Upper lobe of right lung (tissue), 1 donor: ENCODE measurements around the gene NCOR2. TPM values are rescaled to one million over a fixed set of nuclear protein-coding genes. Genes with fewer than 3 reads are reported as not detected.

Experiments
- ATAC-seq: fragments of 200-7000 bp; cut with Tn5 transposase; one replicate; pipeline ENCODE4 v1.9.1; 2020; ENCODE audit warnings: mild to moderate bottlenecking, moderate library complexity
- DNase-seq: peaks from one replicate; pipeline ENCODE4 v3.0.0-alpha.2; 2020
- H3K27ac ChIP-seq: fragments of 200-600 bp; one replicate; pipeline ENCODE4 v1.8.0; 2022
- H3K27me3 ChIP-seq: fragments of 200-600 bp; one replicate; pipeline ENCODE4 v1.8.0; 2022; ENCODE audit warnings: mild to moderate bottlenecking
- H3K36me3 ChIP-seq: fragments of 200-600 bp; one replicate; pipeline ENCODE4 v1.8.0; 2022
- H3K4me1 ChIP-seq: fragments of 200-600 bp; one replicate; pipeline ENCODE4 v1.8.0; 2022
- H3K4me3 ChIP-seq: fragments of 200-600 bp; one replicate; pipeline ENCODE4 v1.8.0; 2022; ENCODE audit warnings: mild to moderate bottlenecking
- H3K9me3 ChIP-seq: fragments of 200-600 bp; one replicate; pipeline ENCODE4 v1.8.0; 2022
- intact Hi-C: fragments of 100-400 bp; cut with DNase I; formaldehyde crosslinking; loops from one replicate; pipeline ENCODE4 v1.11.0; 2022
- total RNA-seq: library from RNA; stranded (reverse); fragmentation: NEBNext Ultra II Directional; extraction: Animal tissue kit (Norgen Biotek cat#: 25700); gene quantifications from one replicate; pipeline ENCODE4 v1.2.1, GENCODE V29; 2021
- TF ChIP-seq, protein P1 (sequence below): fragments of 200-600 bp; IDR thresholded peaks from one replicate; pipeline ENCODE4 v1.8.0; 2022; ENCODE audit warnings: antibody characterized with exemption
- donor health status: DM: no; HTN: yes; CAD: no; lungs with severe emphysema.

NCOR2 gene
- total RNA-seq, 1 donor from 2014 or later: 336 TPM

DNA sequence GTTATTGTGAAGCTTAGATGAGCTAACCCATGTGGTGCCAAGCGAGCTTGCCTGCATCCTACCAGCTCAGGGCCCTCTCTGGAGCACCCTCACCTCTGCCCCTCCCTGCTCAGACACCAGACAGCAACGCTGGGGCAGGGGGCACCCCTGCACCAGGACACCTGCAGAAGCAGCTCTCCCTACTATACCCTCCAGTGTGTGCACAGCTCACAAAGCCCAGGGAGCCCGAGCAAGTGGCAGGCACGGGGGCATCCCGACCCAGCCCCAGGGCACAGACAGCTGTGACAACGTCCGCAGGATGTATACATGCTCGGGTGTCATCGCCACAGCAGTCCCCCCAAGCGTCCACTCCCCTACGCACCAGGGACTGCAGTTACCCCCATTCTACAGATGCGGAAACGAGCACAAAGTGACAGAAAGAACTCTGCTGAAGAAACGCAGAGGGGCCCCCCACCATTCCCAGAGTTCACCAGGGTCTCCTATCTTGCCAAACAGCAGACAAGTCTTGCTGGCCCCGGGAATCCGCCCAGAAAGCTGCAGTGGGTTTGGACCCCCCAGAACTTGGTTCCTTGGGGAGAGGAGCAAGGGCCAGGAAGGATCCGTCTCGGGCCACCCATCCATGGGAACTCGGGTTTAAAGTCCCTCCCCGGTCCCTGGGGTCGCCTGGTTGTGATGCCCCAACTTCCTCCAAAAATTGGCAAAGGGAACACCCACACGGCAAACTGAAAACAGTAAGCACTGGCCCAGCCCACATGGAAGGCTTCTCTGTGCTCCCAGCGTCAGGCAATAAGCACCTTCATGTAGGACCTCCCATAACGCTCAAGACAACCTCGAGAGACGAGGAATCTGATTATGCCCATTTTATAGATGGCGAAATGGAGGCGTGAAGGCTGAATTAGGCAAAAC lies 12.0 kb downstream of the NCOR2 start:
- peaks cover 54% of the 10 kb centered on the region for H3K4me1 ChIP-seq
- no peaks in the 10 kb centered on the region for H3K27me3 ChIP-seq
- intact Hi-C loops: no loop called here
- H3K4me3 ChIP-seq: no peak overlapping the region
- H3K27ac ChIP-seq: no peak overlapping the region
- no peak for DNase-seq
- TF ChIP-seq, protein P1, sequence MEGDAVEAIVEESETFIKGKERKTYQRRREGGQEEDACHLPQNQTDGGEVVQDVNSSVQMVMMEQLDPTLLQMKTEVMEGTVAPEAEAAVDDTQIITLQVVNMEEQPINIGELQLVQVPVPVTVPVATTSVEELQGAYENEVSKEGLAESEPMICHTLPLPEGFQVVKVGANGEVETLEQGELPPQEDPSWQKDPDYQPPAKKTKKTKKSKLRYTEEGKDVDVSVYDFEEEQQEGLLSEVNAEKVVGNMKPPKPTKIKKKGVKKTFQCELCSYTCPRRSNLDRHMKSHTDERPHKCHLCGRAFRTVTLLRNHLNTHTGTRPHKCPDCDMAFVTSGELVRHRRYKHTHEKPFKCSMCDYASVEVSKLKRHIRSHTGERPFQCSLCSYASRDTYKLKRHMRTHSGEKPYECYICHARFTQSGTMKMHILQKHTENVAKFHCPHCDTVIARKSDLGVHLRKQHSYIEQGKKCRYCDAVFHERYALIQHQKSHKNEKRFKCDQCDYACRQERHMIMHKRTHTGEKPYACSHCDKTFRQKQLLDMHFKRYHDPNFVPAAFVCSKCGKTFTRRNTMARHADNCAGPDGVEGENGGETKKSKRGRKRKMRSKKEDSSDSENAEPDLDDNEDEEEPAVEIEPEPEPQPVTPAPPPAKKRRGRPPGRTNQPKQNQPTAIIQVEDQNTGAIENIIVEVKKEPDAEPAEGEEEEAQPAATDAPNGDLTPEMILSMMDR: no peak
- H3K9me3 ChIP-seq: no peaks in the 10 kb centered on the region
- no peak for ATAC-seq
- H3K36me3 ChIP-seq: no peaks in the 10 kb centered on the region

DNA sequence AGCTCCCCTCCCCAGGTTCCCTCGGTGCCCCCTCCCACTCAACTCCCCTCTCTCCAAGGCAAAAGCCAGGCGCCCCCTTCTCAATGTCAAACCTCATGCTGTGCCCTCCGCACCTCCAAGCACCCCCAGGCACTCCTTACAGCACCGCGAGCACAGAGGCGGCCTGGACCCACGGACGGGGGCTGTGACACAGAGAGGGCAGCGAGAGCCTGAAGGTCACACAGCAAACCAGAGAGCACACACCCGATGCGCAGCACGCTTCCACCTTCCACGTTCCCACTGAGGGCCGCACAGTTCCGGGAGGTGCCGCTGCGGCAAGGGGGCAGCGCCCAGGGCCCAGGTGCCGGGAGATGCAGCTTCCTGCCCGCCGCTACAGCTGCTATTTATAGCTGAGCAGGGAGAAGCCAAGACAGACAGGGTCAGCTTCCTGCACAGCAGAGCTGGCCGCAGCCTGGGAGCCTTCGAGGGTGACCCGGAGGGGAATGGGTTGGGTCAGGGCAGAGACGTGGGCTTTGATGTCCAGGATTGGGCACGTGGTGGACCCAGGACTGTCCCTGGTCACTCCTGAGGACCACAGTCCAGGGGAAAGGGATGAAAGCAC lies 12.9 kb downstream of the NCOR2 start:
- TF ChIP-seq, protein P1: no peak
- no peaks in the 10 kb centered on the region for H3K9me3 ChIP-seq
- H3K4me3 ChIP-seq: no peak overlapping the region
- H3K4me1 ChIP-seq: peaks cover 63% of the 10 kb centered on the region
- no peaks in the 10 kb centered on the region for H3K27me3 ChIP-seq
- ATAC-seq (no peak), DNase-seq (no peak)
- H3K27ac ChIP-seq: no peak overlapping the region
- intact Hi-C loops: no loop called here
- no peaks in the 10 kb centered on the region for H3K36me3 ChIP-seq

DNA sequence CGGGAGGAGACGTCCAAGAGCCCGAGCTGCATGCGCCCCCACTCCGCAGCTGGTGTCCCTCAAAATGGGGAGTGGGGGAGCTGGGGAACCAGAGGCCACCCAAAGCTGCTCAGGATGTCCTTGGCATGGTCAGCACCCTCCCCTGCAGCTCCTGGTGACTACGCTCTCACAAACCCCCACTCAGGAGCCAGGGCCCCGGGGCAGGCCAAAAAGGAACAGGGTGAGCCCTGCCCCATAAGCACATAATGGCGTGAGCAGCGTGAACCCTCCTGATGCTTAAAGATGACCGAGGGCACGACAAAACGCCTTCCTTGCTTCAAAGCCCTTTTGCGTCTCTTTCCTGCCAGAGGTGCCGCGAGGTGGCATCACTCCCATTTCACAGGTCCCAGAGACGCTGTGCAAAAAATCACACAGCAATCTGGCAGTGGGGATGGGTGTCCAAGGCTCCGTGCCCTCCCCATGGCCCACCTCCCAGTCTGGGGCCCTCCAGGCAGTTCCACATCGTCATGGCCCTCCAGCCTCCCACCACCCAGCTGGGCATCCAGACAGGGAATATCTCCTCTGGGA lies 13.5 kb downstream of the NCOR2 start:
- H3K36me3 ChIP-seq: no peaks in the 10 kb centered on the region
- intact Hi-C loops: no loop called here
- H3K4me3 ChIP-seq: no peak overlapping the region
- TF ChIP-seq, protein P1: no peak
- no peaks in the 10 kb centered on the region for H3K9me3 ChIP-seq
- no peaks in the 10 kb centered on the region for H3K27me3 ChIP-seq
- H3K4me1 ChIP-seq: peaks cover 68% of the 10 kb centered on the region
- no peak overlapping the region for H3K27ac ChIP-seq
- no peak for ATAC-seq
- DNase-seq: no peak

DNA sequence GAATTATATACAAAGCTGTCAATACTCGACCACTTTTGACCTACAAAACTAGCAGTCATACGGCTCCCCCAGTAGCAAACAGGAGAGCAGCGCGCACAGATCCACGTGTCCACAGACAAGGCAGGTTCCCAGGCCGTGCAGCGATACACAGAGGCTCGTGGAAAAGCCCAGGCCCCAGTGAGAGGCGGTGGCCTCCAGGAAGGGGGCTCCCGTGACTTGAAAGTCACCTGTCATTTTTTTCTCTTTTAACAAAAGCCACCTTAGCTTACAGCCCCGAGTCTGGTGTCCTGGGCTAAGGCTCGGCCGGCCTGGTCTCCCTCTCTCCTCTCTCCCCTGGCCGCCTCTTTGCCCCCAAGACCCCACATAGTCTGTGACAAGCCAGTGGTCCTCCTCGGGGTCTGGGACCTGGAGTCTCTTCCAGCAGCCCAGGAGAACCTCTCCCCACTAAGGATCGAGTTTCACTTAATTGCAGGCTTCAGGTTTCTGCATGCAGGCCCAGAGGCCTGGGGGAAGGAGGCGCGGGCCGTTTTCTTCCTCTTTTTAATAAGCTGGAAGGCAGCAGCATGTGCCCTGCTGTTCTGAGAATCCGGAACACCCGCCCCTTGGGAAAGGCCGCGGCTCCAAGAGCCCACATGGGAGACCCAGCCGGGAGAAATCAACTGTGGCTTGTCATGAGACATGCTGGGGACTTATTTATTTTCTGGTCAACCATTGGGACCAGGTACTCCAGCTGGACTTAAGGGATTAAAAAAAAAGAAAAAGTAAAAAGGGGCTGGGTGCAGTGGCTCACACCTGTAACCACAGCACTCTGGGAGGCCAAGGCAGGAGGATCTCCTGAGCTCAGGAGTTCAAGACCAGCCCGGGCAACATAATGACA lies 15.9 kb downstream of the NCOR2 start:
- peak; percentile 86 for DNase-seq
- H3K36me3 ChIP-seq: no peaks in the 10 kb centered on the region
- H3K27me3 ChIP-seq: no peaks in the 10 kb centered on the region
- intact Hi-C loops: no loop called here
- TF ChIP-seq, protein P1: no peak
- H3K4me1 ChIP-seq: peaks cover 79% of the 10 kb centered on the region
- H3K4me3 ChIP-seq: no peak overlapping the region
- ATAC-seq: peak; percentile 71
- no peaks in the 10 kb centered on the region for H3K9me3 ChIP-seq
- H3K27ac ChIP-seq: peak overlapping the region; percentile 78
